ENCODE measurements around the gene ANKRD40CL.

Gene ANKRD40CL

DNA sequence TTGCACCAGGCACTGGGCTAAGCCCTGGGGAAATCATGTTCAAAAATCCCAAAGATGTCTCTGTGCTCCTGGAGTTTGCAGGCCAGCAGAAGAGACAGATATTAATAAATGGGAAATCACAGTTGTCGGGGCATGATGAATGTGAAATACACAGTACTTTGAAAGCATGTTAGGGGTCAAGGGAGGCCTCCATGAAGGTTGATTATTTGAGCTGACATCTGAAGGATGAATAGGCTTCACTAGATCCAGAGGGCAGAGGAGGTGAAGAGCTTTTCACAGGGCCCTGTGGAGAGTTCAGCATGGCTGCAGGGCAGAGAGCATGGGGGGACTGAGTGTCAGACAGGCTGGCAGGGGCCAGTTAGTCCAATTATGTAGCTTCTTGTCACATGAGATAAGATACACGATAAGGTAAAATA lies 2.6 kb downstream of the ANKRD40CL start:
- H3K4me3 ChIP-seq (ENCODE audit: low read depth, low read length): no peak overlapping the region
- no peak for DNase-seq (ENCODE audit: low read depth)
- TF ChIP-seq, protein P1, sequence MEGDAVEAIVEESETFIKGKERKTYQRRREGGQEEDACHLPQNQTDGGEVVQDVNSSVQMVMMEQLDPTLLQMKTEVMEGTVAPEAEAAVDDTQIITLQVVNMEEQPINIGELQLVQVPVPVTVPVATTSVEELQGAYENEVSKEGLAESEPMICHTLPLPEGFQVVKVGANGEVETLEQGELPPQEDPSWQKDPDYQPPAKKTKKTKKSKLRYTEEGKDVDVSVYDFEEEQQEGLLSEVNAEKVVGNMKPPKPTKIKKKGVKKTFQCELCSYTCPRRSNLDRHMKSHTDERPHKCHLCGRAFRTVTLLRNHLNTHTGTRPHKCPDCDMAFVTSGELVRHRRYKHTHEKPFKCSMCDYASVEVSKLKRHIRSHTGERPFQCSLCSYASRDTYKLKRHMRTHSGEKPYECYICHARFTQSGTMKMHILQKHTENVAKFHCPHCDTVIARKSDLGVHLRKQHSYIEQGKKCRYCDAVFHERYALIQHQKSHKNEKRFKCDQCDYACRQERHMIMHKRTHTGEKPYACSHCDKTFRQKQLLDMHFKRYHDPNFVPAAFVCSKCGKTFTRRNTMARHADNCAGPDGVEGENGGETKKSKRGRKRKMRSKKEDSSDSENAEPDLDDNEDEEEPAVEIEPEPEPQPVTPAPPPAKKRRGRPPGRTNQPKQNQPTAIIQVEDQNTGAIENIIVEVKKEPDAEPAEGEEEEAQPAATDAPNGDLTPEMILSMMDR (conservative IDR thresholded peaks at IDR 0.05; ENCODE audit: low read depth, low read length): no peak

DNA sequence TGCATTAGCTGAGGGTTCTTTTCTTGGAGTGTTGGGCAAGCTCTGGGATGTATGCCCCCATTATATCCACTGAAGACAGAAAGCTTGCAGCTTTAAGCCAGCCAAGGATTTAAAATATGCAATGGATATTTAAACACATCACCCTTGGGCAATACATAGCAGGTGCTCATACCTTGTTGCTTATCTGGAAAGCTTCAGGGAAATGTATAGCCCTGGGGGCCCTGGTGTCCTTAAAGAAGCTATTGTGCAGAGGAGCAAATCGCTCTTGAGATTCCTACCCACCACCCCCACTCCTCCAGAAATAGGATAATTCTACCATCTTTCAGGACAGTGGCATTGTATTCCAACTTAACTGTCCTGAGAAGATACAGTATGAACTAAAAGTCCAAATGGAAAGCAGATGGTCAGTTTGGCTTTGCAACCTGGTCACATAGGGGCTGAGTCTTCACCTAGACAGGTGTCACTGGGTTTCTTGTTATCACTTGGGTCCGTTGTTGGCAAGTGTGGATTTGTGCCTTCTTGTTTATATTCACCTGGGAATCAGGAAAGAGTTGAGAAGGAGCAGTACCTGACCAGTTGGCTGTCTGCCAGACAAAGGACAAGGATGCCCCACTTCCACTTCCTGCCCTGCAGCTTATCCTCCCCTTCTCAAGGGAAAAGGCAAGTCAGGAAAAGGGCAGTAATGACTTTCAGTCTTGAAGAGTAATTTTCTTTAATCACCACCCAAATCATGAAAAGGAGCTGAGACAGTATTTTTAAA lies 3.4 kb downstream of the ANKRD40CL start:
- TF ChIP-seq, protein P1 (conservative IDR thresholded peaks at IDR 0.05; ENCODE audit: low read depth, low read length): no peak
- H3K4me3 ChIP-seq (ENCODE audit: low read depth, low read length): no peak overlapping the region
- DNase-seq (ENCODE audit: low read depth): no peak

DNA sequence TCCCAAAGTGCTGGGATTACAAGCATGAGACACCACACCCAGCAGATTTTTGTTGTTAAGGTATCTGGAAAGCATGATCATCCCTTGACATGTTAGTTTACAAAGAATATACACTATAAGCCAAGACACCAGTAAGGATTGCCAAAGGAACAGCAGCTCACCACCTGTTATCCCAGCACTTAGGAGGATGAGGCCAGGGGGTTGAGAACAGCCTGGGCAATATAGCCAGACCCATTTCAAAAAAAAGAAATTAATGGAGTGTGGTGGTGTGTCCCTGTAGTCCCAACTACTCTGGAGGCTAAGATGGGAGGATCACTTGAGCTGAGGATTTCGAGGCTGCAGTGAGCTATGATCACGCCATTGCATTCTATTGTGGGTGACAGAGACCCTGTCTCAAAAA lies 5.1 kb downstream of the ANKRD40CL start:
- no peak for DNase-seq (ENCODE audit: low read depth)
- H3K4me3 ChIP-seq (ENCODE audit: low read depth, low read length): no peak overlapping the region
- TF ChIP-seq, protein P1 (conservative IDR thresholded peaks at IDR 0.05; ENCODE audit: low read depth, low read length): no peak

DNA sequence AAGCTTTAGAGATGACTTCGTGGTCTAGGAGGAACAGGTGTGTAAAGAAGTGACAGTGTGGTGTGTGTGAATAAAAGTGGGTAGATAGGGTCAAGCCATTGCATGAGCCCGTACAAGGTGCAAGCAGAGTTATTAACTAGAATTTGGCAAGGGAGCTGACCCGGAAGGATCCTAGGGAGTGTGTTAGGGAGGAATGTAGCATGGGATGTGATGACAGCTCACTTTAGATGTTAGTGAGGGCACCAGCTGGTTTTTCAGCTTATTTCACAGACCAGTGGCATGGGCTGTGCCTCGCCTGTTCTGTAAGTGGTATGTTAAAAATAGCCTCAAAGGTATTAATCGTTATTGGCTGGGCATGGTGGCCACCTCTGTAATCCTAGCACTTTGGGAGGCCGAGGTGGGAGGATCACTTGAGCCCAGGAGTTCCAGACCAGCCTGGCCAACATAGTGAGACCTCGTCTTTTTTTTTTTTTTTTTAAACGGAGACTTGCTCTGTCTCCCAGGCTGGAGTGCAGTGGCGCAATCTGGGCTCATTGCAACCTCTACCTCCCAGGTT lies 8.3 kb downstream of the ANKRD40CL start:
- H3K4me3 ChIP-seq (ENCODE audit: low read depth, low read length): no peak overlapping the region
- DNase-seq (ENCODE audit: low read depth): no peak
- TF ChIP-seq, protein P1 (conservative IDR thresholded peaks at IDR 0.05; ENCODE audit: low read depth, low read length): no peak

DNA sequence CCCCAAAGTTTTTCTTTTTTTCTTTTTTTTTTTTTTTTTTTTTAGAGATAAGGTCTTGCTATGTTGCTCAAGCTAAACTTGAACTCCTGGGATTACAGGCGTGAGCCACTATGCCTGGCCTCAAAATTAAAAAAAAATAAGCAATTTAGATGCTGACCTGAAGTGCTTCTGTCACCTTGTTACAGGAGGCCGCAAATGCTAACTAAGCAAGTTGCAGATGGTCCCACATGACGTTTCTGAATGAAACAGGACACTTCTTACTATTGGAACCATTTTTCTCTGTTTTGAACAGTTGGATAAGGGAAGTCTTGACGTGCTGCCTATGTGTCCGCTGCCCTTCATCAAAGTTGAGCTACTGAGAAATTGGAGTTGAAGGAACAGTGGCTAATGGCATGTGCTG lies 8.8 kb downstream of the ANKRD40CL start:
- no peak for DNase-seq (ENCODE audit: low read depth)
- H3K4me3 ChIP-seq (ENCODE audit: low read depth, low read length): no peak overlapping the region
- TF ChIP-seq, protein P1 (conservative IDR thresholded peaks at IDR 0.05; ENCODE audit: low read depth, low read length): no peak

DNA sequence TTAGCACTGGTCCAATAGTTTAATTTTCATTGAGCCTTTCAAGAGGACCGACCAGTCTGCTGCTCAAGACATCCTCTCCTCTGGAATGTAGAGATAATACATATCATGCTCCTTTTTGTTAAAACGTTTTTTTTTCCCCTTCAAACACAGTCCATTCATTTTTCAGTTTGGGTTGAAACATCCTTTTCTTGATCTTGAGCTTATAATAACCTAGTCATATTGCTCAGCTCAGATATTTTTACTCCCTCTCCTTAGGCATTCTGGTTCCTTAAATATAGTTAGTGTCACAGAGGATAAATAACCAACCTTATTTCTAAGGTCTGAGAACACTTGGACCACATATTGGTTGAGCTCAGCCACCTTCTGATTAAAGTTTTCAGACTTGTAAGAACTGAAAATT lies 12.8 kb downstream of the ANKRD40CL start:
- TF ChIP-seq, protein P1 (conservative IDR thresholded peaks at IDR 0.05; ENCODE audit: low read depth, low read length): no peak
- no peak for DNase-seq (ENCODE audit: low read depth)

DNA sequence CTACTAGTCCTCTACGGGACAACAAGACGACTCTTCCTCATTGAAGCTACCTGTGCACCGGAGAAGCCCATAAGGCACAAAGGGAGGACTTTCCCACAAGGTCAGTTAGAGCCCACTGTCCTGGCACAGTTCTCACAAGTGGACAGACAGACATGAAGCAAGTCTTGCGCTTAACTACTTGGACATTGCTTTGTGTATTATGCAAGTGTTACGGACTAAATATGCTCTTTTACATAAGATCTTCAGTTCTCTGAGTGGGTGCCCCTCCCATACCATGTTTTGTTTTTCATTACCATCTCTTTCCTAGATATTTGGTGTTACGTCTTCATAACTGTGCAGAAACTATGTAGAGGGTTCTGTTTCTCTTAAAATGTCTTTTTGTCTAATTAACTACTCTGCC lies 18.1 kb downstream of the ANKRD40CL start:
- TF ChIP-seq, protein P1 (conservative IDR thresholded peaks at IDR 0.05; ENCODE audit: low read depth, low read length): no peak
- H3K4me3 ChIP-seq (ENCODE audit: low read depth, low read length): no peak overlapping the region

More for the DNA sequence above, 12.8 kb downstream of the ANKRD40CL start:
- no peak overlapping the region for H3K4me3 ChIP-seq (ENCODE audit: low read depth, low read length)

More for the DNA sequence above, 18.1 kb downstream of the ANKRD40CL start:
- DNase-seq (ENCODE audit: low read depth): no peak

Measured in choroid plexus epithelial cell (primary cell).